K562 (cell line): ENCODE measurements around the gene HSPB3. TPM values are rescaled to one million over a fixed set of nuclear protein-coding genes. Genes with fewer than 3 reads are reported as not detected.
A peak's percentile ranks its signal among the peaks of the same experiment; 100 is the strongest.

Experiments used
- ATAC-seq: fragments of 200-7000 bp; cut with Tn5 transposase; 3 replicates; pipeline ENCODE4 v1.9.1; 2020; ENCODE audit warnings: moderate library complexity
- BruUV-seq: library from RNA; stranded (reverse); fragments of 400-500 nt; replicated peaks from 2 replicates; lab custom pipeline; 2021; lab: Mats Ljungman, UMichigan
- CTCF ChIA-PET: fragments of 300-600 bp; formaldehyde crosslinking; extraction: SDS; loops from one replicate; lab custom pipeline; 2021; ENCODE audit warnings: low intra/inter-chr PET ratio; lab: Yijun Ruan, JAX
- POLR2A ChIA-PET: fragments of 300-600, 350-650 bp; sonication (Branson Sonifier 250); formaldehyde crosslinking; extraction: SDS; loops from one replicate; lab custom pipeline; 2021; ENCODE audit warnings: antibody characterized with exemption, inconsistent platforms; lab: Yijun Ruan, JAX
- DNase-seq, 4 experiments: peaks; one replicate each; pipeline versions ENCODE4 v3.0.0 to v3.0.0-alpha.2; 2011 to 2018; ENCODE audit warnings: low spot score in 3 of 4, mixed read lengths in 3 of 4; ENCODE audit errors: extremely low read depth in 1 of 4
- FAIRE-seq: peaks from 2 replicates; lab custom pipeline; 2011; peaks lifted over from hg19 to GRCh38; lab: Jason Lieb, UNC
- H2AFZ ChIP-seq: 2 replicates; pipeline ENCODE4 v1.6.0; 2011; ENCODE audit warnings: low read depth, low read length, control low read depth, inconsistent platforms
- H3K27ac ChIP-seq: fragments of 200-600 bp; 3 replicates; pipeline ENCODE4 v1.8.0; 2011; ENCODE audit warnings: low read depth, mild to moderate bottlenecking, control low read depth, inconsistent platforms, low read length, moderate library complexity, mixed read lengths; ENCODE audit errors: extremely low read depth
- H3K27me3 ChIP-seq, 2 experiments: fragments of 300-600 bp in 1 of 2; 2 replicates in 1 of 2; 3 replicates in 1 of 2; pipeline versions ENCODE4 v1.6.0 to v1.8.0; 2011; ENCODE audit warnings: inconsistent platforms in 2 of 2, low read length in 2 of 2, mild to moderate bottlenecking in 1 of 2, mixed read lengths in 1 of 2, moderate library complexity in 1 of 2; ENCODE audit not compliant: control insufficient read depth in 2 of 2, insufficient read depth in 2 of 2
- H3K36me3 ChIP-seq: fragments of 300-600 bp; 3 replicates; pipeline ENCODE4 v1.8.0; 2011; ENCODE audit warnings: mild to moderate bottlenecking, low read length, inconsistent platforms; ENCODE audit not compliant: control insufficient read depth, insufficient read depth
- H3K4me1 ChIP-seq, 2 experiments: fragments of 200-600 bp in 1 of 2; replicated peaks in 1 of 2; 2 replicates in 1 of 2; 3 replicates in 1 of 2; pipeline versions ENCODE4 v1.5.1 to v1.8.0; 2011; ENCODE audit warnings: inconsistent platforms in 2 of 2, low read length in 2 of 2, mild to moderate bottlenecking in 1 of 2, mixed read lengths in 1 of 2, moderate library complexity in 1 of 2; ENCODE audit not compliant: control insufficient read depth in 2 of 2, insufficient read depth in 2 of 2
- H3K4me2 ChIP-seq: 2 replicates; pipeline ENCODE4 v1.6.1; 2011; ENCODE audit warnings: low read length, control low read depth, inconsistent platforms, mixed read lengths; ENCODE audit not compliant: insufficient read depth
- H3K4me3 ChIP-seq: fragments of 200-600 bp; sonication (generic), shearing (Covaris generic); 2 replicates; pipeline ENCODE4 v1.5.1; 2016; ENCODE audit warnings: control low read depth, inconsistent platforms
- H3K79me2 ChIP-seq: fragments of 200-600 bp; 3 replicates; pipeline ENCODE4 v1.8.0; 2011; ENCODE audit warnings: low read length, inconsistent platforms; ENCODE audit not compliant: control insufficient read depth, insufficient read depth
- H3K9ac ChIP-seq, 2 experiments: 2 replicates each; pipeline versions ENCODE4 v1.6.0 to v1.6.1; 2011; ENCODE audit warnings: low read depth in 2 of 2, low read length in 2 of 2, control low read depth in 1 of 2, inconsistent platforms in 1 of 2, mild to moderate bottlenecking in 1 of 2, mixed read lengths in 1 of 2; ENCODE audit not compliant: insufficient read depth in 1 of 2
- H3K9me1 ChIP-seq: one replicate; pipeline ENCODE4 v1.6.0; 2011; ENCODE audit warnings: inconsistent platforms, mild to moderate bottlenecking, low read length, moderate library complexity; ENCODE audit not compliant: control insufficient read depth, insufficient read depth
- H3K9me3 ChIP-seq: replicated peaks from 2 replicates; pipeline ENCODE4 v1.5.1; 2011; ENCODE audit warnings: low read depth, low read length, inconsistent platforms; ENCODE audit not compliant: control insufficient read depth, insufficient read depth
- H4K20me1 ChIP-seq: replicated peaks from 2 replicates; pipeline ENCODE4 v1.6.1; 2011; ENCODE audit warnings: low read length, inconsistent platforms, mixed read lengths; ENCODE audit not compliant: control insufficient read depth, insufficient read depth
- ATF3 ChIP-seq, 2 experiments: fragments of 450-650 bp in 1 of 2; sonication (generic) in 1 of 2; formaldehyde crosslinking in 1 of 2; IDR thresholded peaks in 1 of 2; conservative IDR thresholded peaks in 1 of 2; 2 replicates each; pipeline versions ENCODE4 v1.6.1 to v1.8.1; 2016 to 2023; ENCODE audit warnings: mild to moderate bottlenecking in 2 of 2, moderate library complexity in 2 of 2, inconsistent platforms in 1 of 2, missing genetic modification reagents in 1 of 2
- ATF4 ChIP-seq: fragments of 450-650 bp; formaldehyde crosslinking; IDR thresholded peaks from 2 replicates; pipeline ENCODE4 v1.4.0; 2022; ENCODE audit warnings: mild to moderate bottlenecking, moderate library complexity
- CBFA2T3 ChIP-seq: fragments of 450-650 bp; IDR thresholded peaks from 2 replicates; pipeline ENCODE4 v1.6.1; 2017
- CEBPB ChIP-seq: fragments of 450-650 bp; IDR thresholded peaks from 2 replicates; pipeline ENCODE4 v1.6.1; 2016; ENCODE audit warnings: missing genetic modification characterization, missing compliant biosample characterization
- CEBPG ChIP-seq, 3 experiments: fragments of 200-800 bp in 1 of 3; sonication (Bioruptor generic) in 1 of 3; sonication (generic) in 1 of 3; formaldehyde crosslinking in 1 of 3; IDR thresholded peaks in 2 of 3; conservative IDR thresholded peaks in 1 of 3; 2 replicates each; pipeline versions ENCODE4 v1.6.1 to v1.8.0; 2016 to 2022; ENCODE audit warnings: missing compliant biosample characterization in 2 of 3, missing genetic modification characterization in 2 of 3, mild to moderate bottlenecking in 1 of 3, missing genetic modification reagents in 1 of 3
- EP400 ChIP-seq: fragments of 450-650 bp; IDR thresholded peaks from 2 replicates; pipeline ENCODE4 v1.6.1; 2017; ENCODE audit warnings: antibody characterized with exemption, mild to moderate bottlenecking, moderate library complexity
- FOXP1 ChIP-seq: sonication (generic); formaldehyde crosslinking; IDR thresholded peaks from 2 replicates; pipeline ENCODE4 v1.8.0; 2022; ENCODE audit warnings: mild to moderate bottlenecking, missing genetic modification reagents
- GABPA ChIP-seq: fragments of 200-800 bp; sonication (Bioruptor generic); conservative IDR thresholded peaks from 2 replicates; pipeline ENCODE4 v1.6.1; 2016; ENCODE audit warnings: low read depth, missing genetic modification characterization, missing compliant biosample characterization
- JUND ChIP-seq, 2 experiments: IDR thresholded peaks; 2 replicates in 1 of 2; 3 replicates in 1 of 2; pipeline ENCODE4 v1.6.1; 2011; ENCODE audit warnings: borderline replicate concordance in 2 of 2, low read depth in 2 of 2, low read length in 2 of 2, improper control_type of control experiment in 1 of 2, missing biosample characterization in 1 of 2, missing genetic modification characterization in 1 of 2, missing genetic modification reagents in 1 of 2
- L3MBTL2 ChIP-seq: fragments of 450-650 bp; IDR thresholded peaks from 2 replicates; pipeline ENCODE4 v1.6.1; 2016; ENCODE audit warnings: mild to moderate bottlenecking, moderate library complexity
- NR2C1 ChIP-seq, 2 experiments: fragments of 450-650 bp; IDR thresholded peaks; 2 replicates each; pipeline ENCODE4 v1.6.1; 2017; ENCODE audit warnings: mild to moderate bottlenecking in 2 of 2, antibody characterized with exemption in 1 of 2, inconsistent platforms in 1 of 2, missing compliant biosample characterization in 1 of 2, missing genetic modification characterization in 1 of 2
- RBM22 ChIP-seq: fragments of 200-400 bp; formaldehyde crosslinking; IDR thresholded peaks from 2 replicates; pipeline ENCODE4 v1.6.1; 2018; ENCODE audit warnings: low read length, low read depth; ENCODE audit not compliant: poor library complexity, severe bottlenecking
- SLC30A9 ChIP-seq: fragments of 250-450 bp; sonication (Bioruptor Pico); IDR thresholded peaks from 2 replicates; pipeline ENCODE4 v1.8.0; 2022; ENCODE audit warnings: mild to moderate bottlenecking, moderate library complexity
- ZNF12 ChIP-seq: sonication (generic); formaldehyde crosslinking; IDR thresholded peaks from 2 replicates; pipeline ENCODE4 v1.4.0; 2020; ENCODE audit warnings: mild to moderate bottlenecking, missing genetic modification reagents
- ZNF174 ChIP-seq: fragments of 250-450 bp; sonication (Bioruptor Pico); IDR thresholded peaks from 2 replicates; pipeline ENCODE4 v1.4.0; 2020; ENCODE audit warnings: mild to moderate bottlenecking
- ZSCAN32 ChIP-seq: fragments of 450-650 bp; formaldehyde crosslinking; IDR thresholded peaks from 2 replicates; pipeline ENCODE4 v1.4.0; 2020; ENCODE audit warnings: mild to moderate bottlenecking, moderate library complexity
- WGBS: fragments of 100-300 bp; shearing (Covaris generic); methylation state at CpG from one replicate; pipeline ENCODE4 v1.1.6; 2016; ENCODE audit warnings: low coverage, mixed read lengths; ENCODE audit not compliant: insufficient coverage; ENCODE audit errors: missing lambda C conversion rate; 5-methylcytosine and 5-hydroxymethylcytosine counted together
- in situ Hi-C: fragments of 300-500 bp; cut with MboI; formaldehyde crosslinking; loops from 4 replicates; pipeline ENCODE4 v1.15.0; 2018; ENCODE audit warnings: inconsistent platforms, mixed read lengths
- intact Hi-C: fragments of 100-400 bp; cut with micrococcal nuclease; formaldehyde crosslinking; loops from 2 replicates; pipeline ENCODE4 v1.14.2; 2022
- polyA plus RNA-seq, 8 experiments: library from polyadenylated mRNA; depleted of rRNA in 4 of 8; stranded (reverse) in 5 of 8; unstranded in 3 of 8; fragments of >200 nt; fragmentation: Nextera tagmentation in 2 of 8; fragmentation: Illumina TruSeq in 1 of 8; extraction: Ambion mirVana in 2 of 8; extraction: Trizol in 1 of 8; gene quantifications; 2 replicates each; pipeline versions ENCODE4 v1.2.1 to v1.2.3, GENCODE V29; 2011 to 2014; ENCODE audit warnings: inconsistent platforms in 1 of 8, missing spikeins in 1 of 8
- total RNA-seq, 7 experiments: library from RNA; depleted of rRNA in 6 of 7; stranded (reverse); fragments of >200 nt in 6 of 7; fragmentation: Illumina TruSeq in 2 of 7; extraction: Trizol in 2 of 7; gene quantifications; 2 replicates each; pipeline versions ENCODE4 v1.2.1 to v1.2.3, GENCODE V29; 2011 to 2021; ENCODE audit warnings: low replicate concordance in 1 of 7

The HSPB3 gene
- total and polyA plus RNA-seq, 9 of the 15 experiments (the other 6 are each of a cell fraction or from before 2014, with no cell fraction given) = 2.4 to 6.3 (median 3.4) TPM

- Histone ChIP-seq H3K9ac (no peak overlapping the region), H3K4me3 (no peak overlapping the region), H3K27ac (no peak overlapping the region), H3K79me2 (no peaks in the 10 kb centered on the region), H3K27me3 (no peaks in the 10 kb centered on the region), H3K9me3 (no peaks in the 10 kb centered on the region), H3K4me2 (no peak overlapping the region), H3K9me1 (no peaks in the 10 kb centered on the region), H3K4me1 (peaks cover 0 to 19% of the 10 kb centered on the region in 2 experiments; a peak in 3 of 5 replicates), H3K36me3 (peaks cover 12% of the 10 kb centered on the region), H2AFZ (no peak overlapping the region; the same call in 1 of the 2 replicates), H4K20me1 (no peaks in the 10 kb centered on the region)
- ATAC-seq (peak; percentile 49), DNase-seq (no peak), FAIRE-seq (no peak)
- TF ChIP-seq FOXP1 (CRISPR knock-in tag) (no peak), NR2C1 (IDR thresholded peaks at IDR 0.05) (no peak), NR2C1 (tag; IDR thresholded peaks at IDR 0.05) (0 out of 2 replicates have a peak, but pooled peaks have one; percentile 11), GABPA (tag) (no peak), SLC30A9 (CRISPR knock-in tag) (no peak), RBM22 (no peak), EP400 (0 out of 2 replicates have a peak, but pooled peaks have one; percentile 31), CEBPB (tag) (0 out of 2 replicates have a peak, but pooled peaks have one; percentile 27), ATF4 (peak; percentile 88), CEBPG (CRISPR knock-in tag; IDR thresholded peaks at IDR 0.05) (peak; percentile 57; the same call in 1 of the 2 replicates), CEBPG (tag; conservative IDR thresholded peaks at IDR 0.05 in 1 of 2, IDR thresholded peaks at IDR 0.05 in 1 of 2) (peak in 1 of 2 experiments; percentile 65; a peak in 3 of 4 replicates), JUND (IDR thresholded peaks at IDR 0.05; ENCODE audit: borderline replicate concordance, low read depth, low read length) (peak; percentile 7; the same call in 1 of the 2 replicates), JUND (tag; IDR thresholded peaks at IDR 0.05; ENCODE audit: borderline replicate concordance, low read depth, low read length) (no peak), ATF3 (IDR thresholded peaks at IDR 0.05) (peak; percentile 58; the same call in 1 of the 2 replicates), ATF3 (CRISPR knock-in tag; conservative IDR thresholded peaks at IDR 0.05) (no peak), CBFA2T3 (no peak), ZNF12 (CRISPR knock-in tag) (no peak), ZSCAN32 (CRISPR knock-in tag) (0 out of 2 replicates have a peak, but pooled peaks have one; percentile 15), L3MBTL2 (0 out of 2 replicates have a peak, but pooled peaks have one; percentile 18), ZNF174 (CRISPR knock-in tag) (no peak)
- intact Hi-C loops (no loop called here), in situ Hi-C loops (no loop called here)
- ChIA-PET POLR2A (interaction anchor here (1.4 kb wide), 1 partner anchor 130 kb away, joined by 4 read pairs; the partner anchor contains the start of gene ARL15), CTCF (no interaction called here)
- 58% methylated on average over 5 of the region's 6 CpGs for WGBS
- no TSS peak for BruUV-seq
Observed at GRCh38 chr5:54440456-54440893, 15.0 kb upstream of the HSPB3 start.
